Retina (tissue), 1 donor: ENCODE measurements around the gene UBXN2A.
A peak's percentile ranks its signal among the peaks of the same experiment; 100 is the strongest.

Source experiments
- DNase-seq: peaks from one replicate; pipeline ENCODE4 v3.0.0-alpha.2; 2016

UBXN2A gene, protein sequence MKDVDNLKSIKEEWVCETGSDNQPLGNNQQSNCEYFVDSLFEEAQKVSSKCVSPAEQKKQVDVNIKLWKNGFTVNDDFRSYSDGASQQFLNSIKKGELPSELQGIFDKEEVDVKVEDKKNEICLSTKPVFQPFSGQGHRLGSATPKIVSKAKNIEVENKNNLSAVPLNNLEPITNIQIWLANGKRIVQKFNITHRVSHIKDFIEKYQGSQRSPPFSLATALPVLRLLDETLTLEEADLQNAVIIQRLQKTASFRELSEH

DNA sequence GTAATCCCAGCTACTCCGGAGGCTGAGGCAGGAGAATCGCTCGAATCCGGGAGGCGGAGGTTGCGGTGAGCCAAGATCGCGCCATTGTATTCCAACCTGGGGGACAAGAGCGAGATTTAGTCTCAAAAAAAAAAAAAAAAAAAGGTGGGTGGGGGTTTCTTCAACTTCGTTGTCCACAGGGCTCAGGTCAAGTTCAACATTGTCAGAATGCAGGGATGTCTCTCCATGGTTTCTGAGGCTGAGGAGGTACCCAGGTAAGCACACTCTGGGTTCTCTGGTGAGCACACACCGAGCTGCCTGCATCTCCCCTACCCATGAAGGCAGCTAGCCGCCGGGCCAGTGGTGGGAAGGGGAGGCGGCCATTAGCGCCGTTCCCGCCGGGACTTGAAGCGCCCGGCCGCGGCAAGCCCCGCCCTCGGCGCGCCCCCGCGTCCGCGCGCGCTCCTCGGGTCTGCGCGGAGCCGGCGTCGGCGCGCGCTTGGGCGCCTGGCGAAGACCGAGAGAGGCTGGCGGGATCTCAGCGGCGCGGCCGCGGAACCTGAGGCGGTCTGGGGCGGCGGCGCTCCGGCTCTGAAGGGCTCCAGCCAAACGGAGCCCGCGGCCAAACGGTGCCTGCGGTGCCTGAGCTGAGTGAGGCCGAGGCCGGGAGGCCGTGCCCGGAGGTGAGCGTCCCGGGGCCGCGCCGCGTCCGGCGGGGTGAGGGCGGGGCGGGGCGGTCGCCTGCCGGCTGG lies at the start of gene UBXN2A:
Gene UBXN2A (plus strand): TSS at position 477 of the 731 bp plus-strand sequence. CDS start 17,852 bp downstream, outside the sequence.
- peak; percentile 93 for DNase-seq

DNA sequence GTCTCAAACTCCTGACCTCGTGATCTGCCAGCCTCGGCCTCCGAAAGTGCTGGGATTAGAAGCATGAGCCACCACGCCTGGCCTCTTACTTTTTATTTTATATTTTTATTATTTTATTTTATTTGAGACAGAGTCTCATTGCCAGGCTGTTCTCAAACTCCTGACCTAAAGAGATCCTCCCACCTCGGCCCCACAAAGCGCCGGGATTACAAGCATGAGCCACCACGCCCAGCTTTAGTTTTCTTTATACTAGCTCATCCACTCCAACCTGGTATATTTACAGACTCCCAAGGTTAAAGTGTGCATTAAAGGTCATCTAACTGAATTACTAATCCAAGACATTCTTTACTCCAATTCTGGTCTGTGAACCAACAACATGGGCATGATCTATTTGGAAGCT lies 40.1 kb upstream of the UBXN2A start:
- no peak for DNase-seq

GRCh38 chr2:23900541-23901322 lies 39.5 kb upstream of the UBXN2A start:
- DNase-seq, result peak; percentile 60

DNA sequence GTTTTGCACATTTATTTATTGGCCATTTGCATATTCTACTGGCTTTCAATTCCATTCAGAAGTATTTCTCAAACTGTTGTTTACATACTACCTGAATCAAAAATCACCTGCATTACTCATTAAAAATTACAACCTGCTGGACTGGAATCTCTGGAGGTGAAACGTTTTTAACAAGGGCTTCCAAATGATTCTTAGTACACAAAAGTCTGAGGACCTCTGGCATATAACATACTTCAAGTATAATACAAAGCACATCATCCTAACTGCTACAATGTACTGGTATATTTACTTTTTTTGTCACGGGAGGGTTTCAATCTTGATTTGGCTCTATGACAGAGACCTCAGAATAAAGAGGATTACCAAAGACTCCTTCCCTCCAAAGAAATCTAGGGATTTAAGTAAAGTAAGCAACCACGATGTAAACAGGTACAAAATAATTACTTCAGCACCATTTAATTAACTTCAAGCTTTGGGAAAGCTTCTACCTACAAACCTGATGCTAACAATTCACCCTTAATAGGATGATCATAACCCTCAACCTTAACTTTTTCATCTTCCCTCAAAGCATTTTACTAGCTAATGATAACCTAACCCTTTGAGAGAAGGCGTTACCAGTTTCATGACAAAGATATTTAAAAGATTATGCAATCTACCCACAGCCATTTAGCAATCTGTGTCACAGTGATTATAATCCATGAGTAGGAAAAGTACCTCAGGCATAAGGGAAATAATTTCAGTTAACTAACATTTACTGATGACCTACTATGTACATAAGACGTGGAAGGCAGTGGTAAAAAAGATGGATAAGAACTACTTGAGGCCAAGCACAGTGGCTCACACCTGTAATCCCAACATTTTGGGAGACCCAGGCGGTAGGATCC lies 38.1 kb upstream of the UBXN2A start:
- no peak for DNase-seq

- no peak for DNase-seq
Measured at GRCh38 chr2:23903034-23903433, 37.2 kb upstream of the UBXN2A start.

GRCh38 chr2:23904215-23904614 lies 36.0 kb upstream of the UBXN2A start:
- no peak for DNase-seq

DNA sequence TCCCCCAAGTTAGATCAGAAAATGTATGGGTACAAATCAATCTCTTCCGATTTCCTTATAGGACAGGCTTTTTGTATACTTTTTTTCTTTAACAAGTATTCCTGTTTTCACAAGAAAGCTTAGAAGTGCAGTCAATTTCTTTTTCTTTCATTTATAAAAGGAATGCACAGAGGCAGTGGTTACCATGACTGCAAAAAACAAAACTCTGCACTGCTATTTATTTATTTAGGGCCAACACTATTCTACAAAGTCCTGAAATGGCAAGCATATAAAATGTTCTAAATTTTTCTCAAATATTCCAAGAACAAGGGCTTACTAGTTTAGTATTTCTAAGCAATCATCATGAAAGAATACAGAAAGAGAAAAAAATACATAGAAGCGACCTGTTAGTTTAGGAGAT lies 35.6 kb upstream of the UBXN2A start:
- no peak for DNase-seq

GRCh38 chr2:23905155-23905554 lies 35.1 kb upstream of the UBXN2A start:
- DNase-seq, result no peak

DNA sequence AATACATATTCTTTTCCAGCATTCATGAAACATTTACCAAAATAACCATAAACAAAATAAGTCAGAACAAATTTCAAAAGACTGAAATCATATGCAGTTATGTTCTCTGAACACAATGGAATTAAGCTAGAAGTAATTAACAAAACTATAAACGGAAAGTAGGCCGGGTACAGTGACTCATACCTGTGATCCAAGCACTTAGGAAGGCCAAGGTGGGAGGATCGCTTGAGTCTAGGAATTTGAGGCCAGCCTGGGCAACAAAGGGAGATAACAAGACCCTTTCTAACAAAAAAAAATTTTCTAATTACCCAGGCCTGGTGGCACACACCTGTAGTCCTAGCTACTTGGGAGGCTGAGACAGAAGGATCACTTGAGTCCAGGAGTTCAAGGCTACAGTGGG lies 28.2 kb upstream of the UBXN2A start:
- no peak for DNase-seq

DNA sequence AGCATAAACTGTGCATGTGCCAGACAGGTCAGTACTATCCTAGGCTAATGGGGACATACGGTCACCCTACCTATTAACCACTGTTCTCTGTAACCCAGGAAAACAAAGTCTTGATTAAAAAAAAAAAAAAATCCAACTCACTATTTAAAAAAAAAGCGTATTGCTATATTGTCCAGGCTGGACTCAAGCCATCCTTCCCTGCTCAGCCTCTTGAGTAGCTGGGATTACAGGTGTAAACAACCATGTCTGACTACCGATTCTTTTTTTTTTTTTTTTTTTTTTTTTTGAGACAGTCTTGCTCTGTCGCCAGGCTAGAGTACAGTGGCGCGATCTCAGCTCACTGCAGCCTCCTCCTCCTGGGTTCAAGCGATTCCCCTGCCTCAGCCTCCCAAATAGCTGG lies 24.9 kb upstream of the UBXN2A start:
- no peak for DNase-seq

DNA sequence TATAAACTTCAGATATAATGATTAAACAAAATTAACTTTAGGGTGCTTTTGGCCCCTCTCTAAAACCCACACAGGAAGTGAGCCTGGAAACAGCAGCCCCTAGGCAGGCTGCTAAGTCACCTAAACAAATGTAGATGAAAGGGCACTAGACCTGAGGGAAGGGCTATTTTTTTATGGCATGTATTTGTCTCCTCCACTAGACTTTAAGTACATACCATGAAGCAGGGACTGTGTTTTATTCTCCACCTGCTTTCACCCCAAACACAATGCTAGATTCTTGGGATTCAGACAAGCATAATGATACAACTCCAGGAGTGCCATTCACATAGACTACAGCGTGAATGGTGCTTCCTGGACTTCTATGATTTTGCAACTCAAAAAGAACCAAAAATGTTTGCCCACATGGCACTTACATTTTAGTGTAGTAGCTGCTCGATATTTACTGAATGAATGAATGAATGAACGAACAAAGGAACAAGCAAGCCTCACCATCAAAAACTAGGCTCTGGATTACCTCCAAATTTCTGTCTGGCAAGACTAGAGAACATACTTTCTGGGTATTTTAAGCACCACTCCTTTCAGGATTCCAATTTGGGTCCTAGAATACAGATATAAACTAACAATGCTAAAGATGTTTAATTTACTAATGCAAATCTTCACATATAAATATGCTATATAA lies 23.4 kb upstream of the UBXN2A start:
- no peak for DNase-seq

GRCh38 chr2:23918837-23919489 lies 21.3 kb upstream of the UBXN2A start:
- no peak for DNase-seq

DNA sequence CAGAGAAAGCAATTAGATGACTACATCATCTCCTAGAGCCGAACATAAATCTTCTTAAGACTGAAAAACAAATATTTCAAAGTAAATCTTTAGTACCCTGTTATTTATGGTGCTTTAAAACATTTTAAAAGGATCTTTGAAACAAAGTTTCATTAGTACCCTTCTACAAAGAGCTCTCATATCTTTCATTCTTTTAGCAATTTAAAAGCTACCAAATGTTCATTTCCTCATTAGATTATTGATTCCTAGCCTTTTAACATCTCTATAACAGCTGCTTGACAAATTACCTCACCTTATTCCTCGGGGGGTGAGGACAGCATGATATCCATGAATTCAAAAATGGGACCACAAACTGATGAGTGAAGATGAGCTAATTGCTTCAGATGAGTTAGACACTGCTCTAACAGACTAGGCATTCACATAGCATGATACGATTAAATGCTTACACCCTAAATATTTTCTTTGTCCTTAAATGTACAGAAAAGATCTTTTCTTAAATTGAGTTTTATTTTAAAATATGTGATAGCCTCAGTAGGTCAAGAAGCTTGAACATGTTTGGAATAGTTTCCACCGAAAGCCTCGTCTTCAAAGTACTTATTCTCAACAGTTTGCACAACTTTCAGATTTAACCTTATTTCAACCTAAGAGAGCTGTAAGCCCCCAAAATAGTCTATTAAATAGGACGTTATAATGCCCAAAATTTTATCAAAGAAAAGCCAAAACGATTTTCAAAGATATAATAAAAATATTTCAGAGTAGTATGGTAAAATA lies 15.5 kb upstream of the UBXN2A start:
- DNase-seq, result no peak

- no peak for DNase-seq
Measured at GRCh38 chr2:23925702-23926289, 14.5 kb upstream of the UBXN2A start.

- DNase-seq, result no peak
Measured at GRCh38 chr2:23926290-23926749, 13.9 kb upstream of the UBXN2A start.

GRCh38 chr2:23926750-23927571 lies 13.3 kb upstream of the UBXN2A start, which contains the start of gene ATAD2B:
ATAD2B (minus strand) TSS chr2:23927123; CDS start chr2:23926770, 353 bp downstream.
- peak; percentile 99 for DNase-seq

GRCh38 chr2:23934259-23934658 lies 6.0 kb upstream of the UBXN2A start:
- DNase-seq, result no peak

GRCh38 chr2:23940718-23941620 lies 706 bp downstream of the UBXN2A start:
- peak; percentile 86 for DNase-seq
